KOPT-K1 (cell line): Measurements from ENCODE around the gene BRD7.

ENCODE experiments used
- H3K27ac ChIP-seq: fragments of 200-600 bp; sonication (generic); 2 replicates; pipeline ENCODE4 v1.5.1; 2016; ENCODE audit warnings: antibody characterized with exemption, mild to moderate bottlenecking, low read depth, low read length; ENCODE audit not compliant: poor library complexity, severe bottlenecking
- H3K36me3 ChIP-seq: fragments of 200-600 bp; sonication (generic); 2 replicates; pipeline ENCODE4 v1.5.1; 2017; ENCODE audit warnings: antibody characterized with exemption, mild to moderate bottlenecking, low read length, moderate library complexity; ENCODE audit not compliant: insufficient read depth
- H3K9me3 ChIP-seq: fragments of 200-600 bp; sonication (generic); 2 replicates; pipeline ENCODE4 v1.5.1; 2017; ENCODE audit warnings: antibody characterized with exemption, low read length, mild to moderate bottlenecking; ENCODE audit not compliant: insufficient read depth, poor library complexity, severe bottlenecking

The BRD7 gene

DNA sequence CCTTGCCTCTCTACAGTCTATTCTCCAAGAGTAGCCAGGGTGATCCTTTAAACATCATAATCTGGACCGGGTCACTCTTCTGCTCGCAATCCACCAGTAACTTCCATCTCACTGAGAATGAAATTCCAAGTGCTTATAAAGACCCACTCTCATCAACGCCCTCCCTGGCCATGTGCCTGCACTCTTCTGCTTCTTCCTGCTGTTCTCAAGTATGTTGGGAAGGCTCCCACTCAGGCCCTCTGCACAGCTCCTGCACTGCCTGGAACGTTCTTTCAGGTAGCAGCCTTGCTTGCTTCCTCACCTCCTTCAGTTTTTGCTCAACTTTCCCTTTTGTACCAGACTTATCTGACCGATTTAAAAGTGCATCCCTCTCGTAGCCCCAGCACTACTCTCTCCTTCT lies 44.4 kb downstream of the BRD7 start:
- no peak overlapping the region for H3K27ac ChIP-seq
- H3K36me3 ChIP-seq: peaks cover 100% of the 10 kb centered on the region
- no peaks in the 10 kb centered on the region for H3K9me3 ChIP-seq

DNA sequence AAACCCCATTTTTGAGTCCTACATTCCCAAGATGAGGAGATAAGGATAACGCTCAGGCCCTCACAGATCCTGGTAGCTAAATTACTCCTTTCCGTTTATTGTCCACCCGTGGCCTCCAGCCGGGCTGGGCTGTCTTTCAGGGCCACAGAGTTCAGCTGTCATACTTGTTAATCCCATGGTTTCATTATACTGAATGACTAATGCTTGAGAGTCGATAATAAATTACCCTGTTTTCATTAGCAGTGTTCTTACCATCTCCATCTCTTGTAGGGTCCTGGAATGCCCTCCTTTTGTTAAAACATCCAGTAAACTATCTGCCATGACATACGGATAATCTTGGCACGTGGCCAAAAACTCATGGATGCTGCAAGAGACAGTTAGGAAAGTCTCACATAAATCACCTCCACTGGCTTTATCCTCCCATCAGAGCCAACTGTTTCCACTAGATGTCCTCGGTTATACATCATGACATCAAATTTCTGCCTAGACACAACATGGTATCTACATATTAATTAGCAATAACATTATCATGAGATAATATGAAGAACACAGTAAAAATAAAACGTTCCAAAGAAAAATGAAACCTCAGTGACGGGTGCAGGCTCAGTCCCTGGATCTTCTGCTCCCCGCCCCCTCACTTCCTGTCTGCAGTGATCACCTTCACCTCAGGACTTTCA lies 45.3 kb downstream of the BRD7 start:
- Histone ChIP-seq H3K36me3 (peaks cover 100% of the 10 kb centered on the region), H3K9me3 (no peaks in the 10 kb centered on the region), H3K27ac (no peak overlapping the region)

DNA sequence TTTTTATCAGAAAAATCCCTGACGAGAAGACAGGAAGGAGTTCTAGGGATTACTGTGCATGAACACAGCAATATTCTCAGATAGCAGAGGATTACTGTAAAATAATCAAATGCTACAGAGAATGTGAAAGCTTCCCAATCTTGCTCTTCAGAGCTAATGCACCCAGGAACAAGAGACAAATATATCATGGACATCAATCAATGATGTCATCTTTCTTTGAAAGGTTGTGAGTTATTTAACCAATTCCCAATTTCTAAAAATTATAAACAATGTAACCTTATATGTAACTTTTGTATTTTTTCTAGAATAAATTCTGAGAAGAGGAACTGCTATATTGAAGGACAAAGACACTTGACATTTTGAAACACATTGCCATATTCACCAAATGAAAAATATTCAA lies 46.5 kb downstream of the BRD7 start:
- no peak overlapping the region for H3K27ac ChIP-seq
- H3K36me3 ChIP-seq: peaks cover 100% of the 10 kb centered on the region
- H3K9me3 ChIP-seq: no peaks in the 10 kb centered on the region

DNA sequence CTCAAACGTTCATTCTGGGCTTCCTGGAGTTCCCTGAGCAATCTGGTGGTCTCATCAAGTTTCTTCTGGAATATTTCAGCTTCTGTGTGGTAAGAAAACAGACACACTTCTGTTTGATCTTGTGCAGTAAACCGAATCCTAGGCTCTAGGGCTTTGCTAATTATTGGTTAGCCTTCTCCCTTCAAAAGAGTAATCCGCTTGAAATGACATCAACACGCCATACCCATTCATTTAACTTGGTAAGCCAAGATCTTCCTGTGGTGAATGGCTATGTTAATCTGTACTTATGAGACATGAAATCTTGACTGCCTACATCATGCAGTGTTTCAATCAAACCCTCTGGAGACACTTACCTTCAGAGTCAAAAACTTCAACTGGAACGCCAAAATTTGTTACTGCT lies 48.5 kb downstream of the BRD7 start:
- Histone ChIP-seq H3K9me3 (no peaks in the 10 kb centered on the region), H3K36me3 (peaks cover 100% of the 10 kb centered on the region), H3K27ac (no peak overlapping the region)

DNA sequence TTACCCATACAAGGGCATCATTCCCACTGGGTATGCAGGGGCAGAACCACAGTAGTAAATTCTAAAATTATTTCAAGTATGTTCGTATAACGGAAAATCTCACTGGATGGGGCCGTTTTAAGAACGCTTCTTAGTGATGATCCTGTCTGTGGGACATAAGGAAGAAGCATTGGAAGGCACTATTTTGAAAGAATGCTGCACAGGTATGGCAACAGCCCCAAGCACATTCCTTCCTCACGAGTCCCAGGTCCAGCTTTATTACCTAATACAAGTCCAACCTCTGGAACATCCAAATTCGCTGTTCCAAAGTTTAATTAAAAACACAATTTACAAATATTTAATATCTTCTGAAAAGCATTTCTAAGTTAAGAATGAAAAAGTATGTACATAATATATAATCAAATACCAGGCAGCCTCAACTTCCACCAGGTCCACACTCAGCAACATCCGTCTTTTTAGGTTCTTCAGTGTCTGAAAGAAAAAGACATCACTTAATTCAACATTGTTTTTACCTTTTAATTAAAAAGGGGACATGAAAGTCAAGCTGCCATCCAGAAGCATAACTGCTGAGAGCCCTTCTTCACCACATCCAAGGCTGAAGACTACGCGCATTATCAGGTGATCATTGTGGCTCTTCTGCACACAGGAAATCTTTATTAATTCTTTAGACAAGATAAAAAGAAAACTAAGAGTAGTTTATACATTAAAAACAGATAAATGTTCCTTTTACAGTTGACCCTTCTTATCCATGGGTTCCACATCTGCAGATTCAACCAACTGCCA lies 49.8 kb downstream of the BRD7 start:
- Histone ChIP-seq H3K36me3 (peaks cover 100% of the 10 kb centered on the region), H3K9me3 (no peaks in the 10 kb centered on the region), H3K27ac (no peak overlapping the region)

DNA sequence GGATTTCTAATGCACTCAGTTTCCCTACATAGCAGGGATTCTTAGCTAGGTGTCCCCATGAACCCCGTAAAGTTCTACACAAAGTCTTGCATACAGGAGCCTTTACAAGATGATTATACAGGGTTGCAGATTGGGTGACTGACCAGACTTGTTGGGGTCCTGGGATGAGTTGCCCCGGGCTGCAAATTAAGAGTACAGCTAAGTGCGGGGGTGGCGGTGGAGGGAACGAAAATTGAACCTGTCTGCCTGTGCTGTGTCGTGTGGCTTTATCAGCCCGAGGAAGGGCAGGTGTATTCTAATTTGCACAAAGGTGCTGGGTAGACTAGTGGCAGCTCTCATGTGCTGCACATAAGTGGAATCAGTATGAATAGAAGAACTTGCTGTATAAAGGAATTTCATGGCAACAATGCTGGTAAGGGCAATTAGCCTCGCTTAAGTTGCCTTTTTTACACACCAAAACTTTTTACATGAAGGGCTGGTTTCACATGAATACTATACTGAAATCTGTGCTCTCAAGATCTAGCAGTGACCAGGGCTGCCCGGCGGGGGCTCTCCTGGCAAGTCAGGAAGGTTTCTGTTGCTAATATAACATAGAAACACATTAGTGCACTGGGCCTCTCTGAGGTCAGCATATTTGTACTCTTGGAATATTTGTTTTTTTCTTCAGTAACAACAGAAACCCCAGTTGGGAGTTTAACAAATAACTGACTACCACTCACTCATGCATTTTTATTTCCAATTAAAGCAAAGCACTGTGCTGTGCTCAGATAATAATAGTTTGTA lies 51.7 kb downstream of the BRD7 start:
- no peaks in the 10 kb centered on the region for H3K9me3 ChIP-seq
- H3K27ac ChIP-seq: no peak overlapping the region
- H3K36me3 ChIP-seq: peaks cover 100% of the 10 kb centered on the region

DNA sequence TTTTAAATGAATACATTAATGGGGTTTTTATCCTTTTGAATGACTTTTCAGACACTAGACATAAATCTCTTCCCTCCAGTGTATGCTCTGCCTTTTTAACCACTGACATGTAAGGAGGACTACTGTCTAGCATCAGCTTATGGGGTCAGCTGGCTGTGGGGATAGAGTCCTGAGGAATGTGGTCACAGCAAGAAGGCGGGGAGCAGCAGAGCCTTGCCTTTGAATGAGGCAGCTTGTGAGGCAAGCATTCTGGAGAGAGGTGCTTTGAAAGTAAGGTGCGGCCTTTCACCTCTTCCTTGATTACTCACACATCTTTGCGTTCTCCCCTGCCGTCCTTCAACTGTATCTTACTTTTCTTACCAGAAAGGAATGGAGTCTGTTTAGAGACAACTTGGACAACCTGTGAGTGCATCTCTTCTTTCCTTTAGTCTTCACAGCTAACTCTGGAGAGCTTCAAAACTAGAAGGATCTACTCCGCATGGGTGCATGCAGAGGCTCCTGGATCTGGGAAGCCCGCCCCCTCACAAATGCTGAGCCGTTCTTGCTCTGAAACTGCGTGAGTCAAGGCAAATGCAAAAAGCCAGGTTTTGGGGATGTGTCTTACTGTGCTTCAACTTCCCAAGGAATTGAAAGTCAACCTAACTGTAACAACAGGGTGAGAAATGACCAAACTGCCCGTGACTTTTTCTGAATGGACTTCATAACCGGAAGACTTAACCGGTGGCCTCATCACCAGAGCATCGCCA lies 52.5 kb downstream of the BRD7 start:
- H3K9me3 ChIP-seq: no peaks in the 10 kb centered on the region
- H3K27ac ChIP-seq: no peak overlapping the region
- H3K36me3 ChIP-seq: peaks cover 100% of the 10 kb centered on the region

DNA sequence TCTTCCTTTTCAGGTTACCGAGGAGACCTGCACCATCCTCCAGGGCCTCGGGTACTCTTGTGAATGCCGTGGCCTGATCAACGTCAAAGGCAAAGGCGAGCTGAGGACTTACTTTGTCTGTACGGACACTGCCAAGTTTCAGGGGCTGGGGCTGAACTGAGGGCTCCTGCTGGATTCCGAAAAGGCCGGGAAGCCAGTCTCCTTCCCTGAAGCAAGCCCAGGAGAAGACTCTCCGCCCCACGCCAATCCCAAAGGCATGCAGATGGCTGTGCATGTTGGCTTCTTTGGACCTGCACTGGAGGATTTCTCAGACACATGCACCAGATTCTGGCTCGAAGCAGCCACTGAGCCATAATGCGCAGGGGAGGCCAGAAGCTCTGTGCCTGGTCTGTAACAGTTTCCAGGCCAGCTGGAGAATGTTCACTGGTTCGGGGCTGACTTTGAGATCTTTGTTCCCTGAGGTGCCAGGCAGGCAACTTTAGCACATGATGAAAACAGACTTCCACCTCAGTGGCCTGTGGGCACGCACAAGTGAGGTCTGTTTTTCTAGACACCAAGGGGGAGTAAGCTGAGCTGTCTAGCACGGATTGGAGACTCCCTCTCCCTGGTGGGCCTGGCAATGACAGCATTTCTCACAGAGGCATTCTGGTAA lies 53.3 kb downstream of the BRD7 start:
- Histone ChIP-seq H3K9me3 (no peaks in the 10 kb centered on the region), H3K36me3 (peaks cover 100% of the 10 kb centered on the region), H3K27ac (no peak overlapping the region)

DNA sequence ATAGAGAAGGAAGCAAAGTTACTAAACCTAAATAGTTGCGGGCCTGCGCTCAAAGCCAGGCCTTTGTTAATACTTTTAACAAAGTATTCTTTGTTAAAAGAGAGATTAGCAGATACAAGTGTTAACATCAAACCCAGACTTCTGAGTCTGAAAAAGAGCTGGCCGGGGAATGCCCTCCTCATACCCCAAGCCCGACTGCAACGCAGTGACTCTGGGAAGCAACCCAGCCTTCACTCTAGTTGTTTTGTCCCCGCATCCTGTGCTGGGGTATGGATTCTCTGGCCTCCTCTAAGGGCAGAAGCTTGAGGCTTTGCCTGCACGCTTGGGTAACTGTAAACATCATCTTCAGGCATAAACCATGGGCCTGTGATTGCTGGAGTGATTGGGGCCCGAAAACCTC lies 54.1 kb downstream of the BRD7 start:
- Histone ChIP-seq H3K9me3 (no peaks in the 10 kb centered on the region), H3K27ac (no peak overlapping the region), H3K36me3 (peaks cover 92% of the 10 kb centered on the region)

DNA sequence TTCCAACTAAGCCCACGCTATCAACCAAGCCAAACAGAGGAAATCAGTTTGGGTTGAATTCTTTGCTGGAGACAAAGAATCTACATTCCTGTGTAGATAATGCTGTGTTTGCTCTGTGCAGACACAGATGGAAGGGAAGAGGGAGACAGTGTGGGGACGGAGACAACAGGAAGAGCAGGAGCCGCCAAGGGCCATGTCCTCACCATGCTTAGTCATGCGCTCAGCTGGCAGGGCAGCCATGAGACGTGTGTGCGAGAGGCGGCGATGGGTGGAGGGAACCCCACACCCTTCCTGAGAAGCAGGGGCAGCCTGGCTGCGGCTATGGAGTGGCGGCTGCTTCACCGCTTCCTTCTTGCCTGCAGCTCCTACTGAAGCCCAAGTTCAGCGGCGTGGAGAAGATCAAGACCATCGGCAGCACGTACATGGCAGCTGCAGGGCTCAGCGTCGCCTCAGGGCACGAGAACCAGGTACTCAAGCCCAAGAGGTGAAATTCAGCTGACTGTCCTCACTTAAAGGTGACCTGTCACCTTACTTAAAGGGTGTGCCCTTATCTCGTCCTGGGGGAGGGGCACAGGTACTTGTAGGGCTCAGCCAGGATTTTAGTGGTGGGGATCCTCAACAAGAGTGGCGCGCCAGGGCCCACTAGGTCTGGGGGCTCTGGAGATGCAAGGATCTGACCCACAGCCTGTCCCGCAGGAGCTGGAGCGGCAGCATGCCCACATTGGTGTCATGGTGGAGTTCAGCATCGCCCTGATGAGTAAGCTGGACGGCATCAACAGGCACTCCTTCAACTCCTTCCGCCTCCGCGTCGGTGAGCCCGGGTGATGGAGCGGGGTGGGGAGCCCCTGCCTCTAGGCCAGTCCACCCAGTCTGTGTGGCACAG lies 55.0 kb downstream of the BRD7 start:
- Histone ChIP-seq H3K36me3 (peaks cover 84% of the 10 kb centered on the region), H3K27ac (no peak overlapping the region), H3K9me3 (no peaks in the 10 kb centered on the region)

DNA sequence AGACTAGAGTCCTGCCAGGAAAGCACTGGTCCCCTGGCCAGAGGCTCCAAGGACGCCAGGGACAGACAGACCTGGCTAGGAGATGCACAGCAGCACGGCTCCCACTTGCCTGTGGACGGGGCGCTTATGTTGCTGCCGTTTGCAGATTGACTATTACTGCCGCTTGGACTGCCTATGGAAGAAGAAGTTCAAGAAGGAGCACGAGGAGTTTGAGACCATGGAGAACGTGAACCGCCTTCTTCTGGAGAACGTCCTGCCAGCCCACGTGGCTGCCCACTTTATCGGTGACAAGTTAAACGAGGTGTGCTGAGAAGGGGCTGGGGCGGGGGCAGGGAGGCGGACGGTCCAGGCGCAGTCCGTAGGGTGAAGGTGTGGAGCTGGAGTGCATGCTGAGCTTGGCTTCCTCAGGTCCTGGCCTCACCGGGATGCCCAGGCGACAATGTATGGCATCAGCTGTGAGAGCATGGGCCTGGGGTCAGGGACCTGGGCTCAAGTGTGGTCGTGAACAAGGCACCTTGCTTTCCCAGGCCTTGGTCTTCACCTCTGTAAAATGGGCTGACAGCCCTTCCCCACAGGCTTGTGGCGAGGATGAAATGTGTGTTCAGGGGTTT lies 56.8 kb downstream of the BRD7 start:
- H3K27ac ChIP-seq: no peak overlapping the region
- peaks cover 69% of the 10 kb centered on the region for H3K36me3 ChIP-seq
- H3K9me3 ChIP-seq: no peaks in the 10 kb centered on the region

DNA sequence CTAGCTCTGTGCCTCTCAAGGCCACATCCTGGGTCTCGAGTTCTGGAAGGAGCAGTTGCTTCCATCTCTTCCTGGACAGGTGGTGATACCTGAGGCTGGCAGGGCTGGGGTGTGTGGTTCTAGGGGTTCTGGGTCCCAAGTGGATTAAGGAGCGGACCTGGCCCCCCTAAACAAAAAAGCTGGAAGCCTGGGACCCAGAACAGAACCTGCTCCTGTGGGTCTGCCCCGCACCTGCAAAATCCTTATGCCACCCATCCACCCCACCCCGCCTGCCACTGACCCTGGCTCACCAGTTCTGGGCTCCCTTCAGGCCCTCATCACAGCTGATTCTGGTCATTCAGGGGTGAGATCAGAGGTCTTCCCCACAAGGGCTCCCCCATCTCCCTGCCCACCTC lies 57.7 kb downstream of the BRD7 start:
- Histone ChIP-seq H3K9me3 (no peaks in the 10 kb centered on the region), H3K36me3 (peaks cover 63% of the 10 kb centered on the region), H3K27ac (no peak overlapping the region)

DNA sequence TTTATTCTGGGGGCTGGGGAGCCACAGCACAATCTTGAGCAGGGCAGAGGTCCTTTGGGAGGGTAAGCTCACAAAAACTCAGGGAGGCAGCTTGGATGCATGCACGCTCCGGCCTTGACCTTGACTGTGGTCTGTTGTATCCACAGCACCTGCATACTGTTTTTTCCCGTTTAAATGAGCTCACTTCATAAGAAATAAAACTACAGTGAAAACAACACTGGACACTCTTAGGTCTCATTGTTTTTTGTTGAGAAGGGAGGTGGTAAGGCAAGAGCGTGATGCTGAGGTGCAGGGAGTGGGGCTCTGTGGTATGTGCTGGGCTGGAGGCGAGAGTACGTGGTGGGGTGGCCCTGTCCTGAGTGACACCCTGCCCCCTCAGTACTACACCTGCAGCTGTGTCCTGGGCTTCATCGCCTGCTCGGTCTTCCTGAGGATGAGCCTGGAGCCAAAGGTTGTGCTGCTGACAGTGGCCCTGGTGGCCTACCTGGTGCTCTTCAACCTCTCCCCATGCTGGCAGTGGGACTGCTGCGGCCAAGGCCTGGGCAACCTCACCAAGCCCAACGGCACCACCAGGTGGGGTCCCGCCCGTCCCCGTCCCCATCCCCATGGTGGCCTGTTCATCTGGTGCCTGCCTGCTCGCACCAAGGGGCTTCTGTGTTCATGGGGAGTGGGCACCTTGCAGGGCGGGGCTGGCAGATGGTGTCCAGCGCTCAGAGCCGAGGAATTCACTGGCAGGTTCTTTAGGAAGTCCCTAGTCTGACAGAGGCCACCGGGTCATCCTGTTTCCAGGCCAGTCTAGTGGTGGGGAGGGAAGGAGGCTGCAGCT lies 58.3 kb downstream of the BRD7 start:
- H3K27ac ChIP-seq: no peak overlapping the region
- H3K9me3 ChIP-seq: no peaks in the 10 kb centered on the region
- H3K36me3 ChIP-seq: peaks cover 63% of the 10 kb centered on the region
